Measurements from ENCODE around the gene CADM2.

DNA sequence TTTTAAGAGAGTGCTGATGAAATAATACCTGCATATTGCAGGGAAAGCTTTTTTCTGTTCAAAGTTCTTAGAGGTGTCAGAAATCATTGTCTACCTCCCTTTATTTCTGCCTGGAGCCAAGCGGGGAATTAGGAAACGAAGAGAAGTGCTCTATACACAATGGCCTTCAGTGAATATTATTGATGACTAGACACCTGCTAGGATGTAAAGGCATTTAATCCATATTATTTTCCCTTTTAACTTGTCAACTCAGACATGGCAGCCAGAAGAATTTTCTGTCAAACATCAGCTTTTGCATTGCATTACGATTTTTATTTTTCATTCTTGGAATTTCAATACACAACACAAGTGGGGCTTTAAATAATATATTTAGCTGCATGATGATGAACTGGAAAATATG lies 24.7 kb downstream of the CADM2 start:
- TF ChIP-seq, protein P1, sequence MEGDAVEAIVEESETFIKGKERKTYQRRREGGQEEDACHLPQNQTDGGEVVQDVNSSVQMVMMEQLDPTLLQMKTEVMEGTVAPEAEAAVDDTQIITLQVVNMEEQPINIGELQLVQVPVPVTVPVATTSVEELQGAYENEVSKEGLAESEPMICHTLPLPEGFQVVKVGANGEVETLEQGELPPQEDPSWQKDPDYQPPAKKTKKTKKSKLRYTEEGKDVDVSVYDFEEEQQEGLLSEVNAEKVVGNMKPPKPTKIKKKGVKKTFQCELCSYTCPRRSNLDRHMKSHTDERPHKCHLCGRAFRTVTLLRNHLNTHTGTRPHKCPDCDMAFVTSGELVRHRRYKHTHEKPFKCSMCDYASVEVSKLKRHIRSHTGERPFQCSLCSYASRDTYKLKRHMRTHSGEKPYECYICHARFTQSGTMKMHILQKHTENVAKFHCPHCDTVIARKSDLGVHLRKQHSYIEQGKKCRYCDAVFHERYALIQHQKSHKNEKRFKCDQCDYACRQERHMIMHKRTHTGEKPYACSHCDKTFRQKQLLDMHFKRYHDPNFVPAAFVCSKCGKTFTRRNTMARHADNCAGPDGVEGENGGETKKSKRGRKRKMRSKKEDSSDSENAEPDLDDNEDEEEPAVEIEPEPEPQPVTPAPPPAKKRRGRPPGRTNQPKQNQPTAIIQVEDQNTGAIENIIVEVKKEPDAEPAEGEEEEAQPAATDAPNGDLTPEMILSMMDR (IDR thresholded peaks at IDR 0.05): no peak
- TF ChIP-seq POLR2A (IDR thresholded peaks at IDR 0.05): no peak

Data from adrenal gland (tissue), 5 donors.